Loucy (cell line): Measurements from ENCODE around the gene ANAPC4.

Experiments
- CTCF ChIP-seq: fragments of 200-600 bp; sonication (generic); conservative IDR thresholded peaks from 2 replicates; pipeline ENCODE4 v1.5.1; 2014; ENCODE audit warnings: mild to moderate bottlenecking, antibody characterized with exemption, low read length
- EZH2phosphoT487 ChIP-seq: fragments of 200-600 bp; IDR thresholded peaks from 2 replicates; pipeline ENCODE4 v1.6.1; 2018; ENCODE audit warnings: antibody characterized with exemption, mild to moderate bottlenecking, moderate library complexity, borderline replicate concordance

GRCh38 chr4:25413261-25413660 lies 36.2 kb downstream of the ANAPC4 start:
- TF ChIP-seq CTCF (no peak), EZH2phosphoT487 (no peak)
